Stimulated activated CD4-positive, alpha-beta T cell treated with anti-CD3 and anti-CD28 coated beads, Interleukin-15, amount 100 ng/mL, for 24 hours (primary cell): ENCODE results near the gene CEP250.
A peak's percentile ranks its signal among the peaks of the same experiment; 100 is the strongest.

ENCODE experiments used
- DNase-seq: peaks from one replicate; pipeline ENCODE4 v3.0.0-alpha.2; 2020

Gene CEP250

GRCh38 chr20:35458388-35458787 is 3.0 kb downstream of the CEP250 start:
- DNase-seq, result no peak

DNA sequence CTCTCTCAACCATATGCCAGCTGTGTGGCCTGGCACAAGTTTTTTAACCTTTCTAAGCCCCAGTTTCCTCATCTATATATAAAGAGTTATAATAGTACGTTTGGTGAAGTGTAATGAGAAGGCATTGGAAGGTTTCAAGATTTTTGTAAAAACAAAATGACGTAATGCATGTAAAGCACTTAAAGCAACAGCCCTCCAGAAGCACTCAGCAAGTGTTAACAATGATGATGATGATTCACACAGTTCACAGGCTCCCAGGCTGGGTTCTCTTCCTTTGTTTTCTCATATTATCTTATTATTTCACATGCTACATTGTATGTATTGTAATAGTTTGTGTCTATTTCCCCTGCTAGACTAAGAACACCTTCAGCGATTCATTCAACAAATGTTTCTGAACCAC is 6.2 kb downstream of the CEP250 start:
- no peak for DNase-seq

DNA sequence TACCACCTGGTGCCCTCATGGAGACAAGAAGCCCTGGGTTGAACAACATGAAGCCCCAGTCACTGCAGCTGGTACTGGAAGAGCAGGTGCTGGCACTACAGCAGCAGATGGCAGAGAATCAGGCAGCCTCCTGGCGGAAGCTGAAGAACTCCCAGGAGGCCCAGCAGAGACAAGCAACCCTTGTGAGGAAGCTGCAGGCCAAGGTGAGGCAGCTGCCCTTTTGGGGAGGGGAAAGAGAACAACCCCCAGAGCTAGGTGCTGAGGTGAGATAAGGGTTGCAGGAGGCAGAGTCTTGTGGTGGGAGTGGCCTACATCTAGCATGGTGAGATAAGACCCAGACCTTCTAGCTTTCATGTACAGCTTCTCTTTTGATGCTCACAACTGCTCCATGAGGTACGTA is 7.0 kb downstream of the CEP250 start:
- no peak for DNase-seq

GRCh38 chr20:35463455-35464300 is 8.3 kb downstream of the CEP250 start:
- DNase-seq, result peak; percentile 65

- no peak for DNase-seq
Observed at GRCh38 chr20:35465976-35466375, 10.6 kb downstream of the CEP250 start.

DNA sequence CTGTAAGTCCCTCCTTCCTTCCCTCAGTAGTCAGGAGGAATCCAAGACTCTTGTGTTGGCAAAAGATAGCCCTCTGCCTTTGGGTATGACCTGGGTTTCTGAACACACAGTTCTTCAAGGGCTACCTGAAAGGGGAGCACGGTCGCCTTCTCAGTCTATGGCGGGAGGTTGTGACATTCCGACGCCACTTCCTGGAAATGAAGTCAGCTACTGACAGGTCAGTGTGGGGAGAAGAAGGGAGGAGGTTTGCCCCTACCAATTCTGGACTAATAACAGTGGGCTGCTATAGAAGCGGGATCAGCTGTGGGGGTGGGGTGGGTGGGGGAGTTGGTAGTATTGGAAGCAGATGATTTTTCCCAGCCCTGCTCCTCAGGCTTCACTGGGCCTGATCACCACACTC is 11.5 kb downstream of the CEP250 start:
- no peak for DNase-seq

DNA sequence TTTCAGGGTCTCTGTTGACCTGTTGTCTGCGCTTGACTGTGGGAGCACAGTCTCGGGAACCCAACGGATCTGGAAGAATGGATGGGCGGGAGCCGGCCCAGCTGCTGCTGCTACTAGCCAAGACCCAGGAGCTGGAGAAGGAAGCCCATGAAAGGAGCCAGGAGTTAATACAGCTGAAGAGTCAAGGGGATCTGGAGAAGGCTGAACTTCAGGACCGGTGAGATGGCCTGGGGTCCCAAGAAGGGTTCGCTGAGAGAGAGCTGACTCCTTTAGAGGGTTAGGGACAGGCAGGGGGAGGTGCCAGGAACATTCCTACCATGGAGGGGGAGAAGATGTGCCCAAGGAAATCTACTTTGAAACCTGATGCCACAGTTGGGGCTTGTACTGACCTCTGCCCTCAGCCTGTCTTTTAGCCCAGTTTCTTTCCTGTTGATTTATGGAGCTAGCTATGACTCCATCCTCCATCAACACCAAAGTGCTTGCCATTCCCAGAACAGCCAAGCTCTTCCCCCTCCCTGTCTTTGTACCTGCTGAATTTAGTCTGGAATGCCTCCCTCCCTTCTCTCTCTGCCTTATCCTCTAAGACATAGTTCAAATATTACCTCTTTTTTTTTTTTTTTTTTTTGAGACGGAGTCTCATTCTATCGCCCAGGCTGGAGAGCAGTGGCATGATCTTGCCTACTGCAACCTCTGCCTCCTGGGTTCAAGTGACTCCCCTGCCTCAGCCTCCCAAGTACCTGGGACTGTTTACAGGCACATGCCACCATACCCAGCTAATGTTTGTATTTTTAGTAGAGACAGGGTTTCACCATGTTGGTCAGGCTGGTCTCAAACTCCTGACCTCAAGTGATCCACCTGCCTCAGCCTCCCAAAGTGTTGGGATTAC is 12.2 kb downstream of the CEP250 start:
- DNase-seq, result no peak

DNA sequence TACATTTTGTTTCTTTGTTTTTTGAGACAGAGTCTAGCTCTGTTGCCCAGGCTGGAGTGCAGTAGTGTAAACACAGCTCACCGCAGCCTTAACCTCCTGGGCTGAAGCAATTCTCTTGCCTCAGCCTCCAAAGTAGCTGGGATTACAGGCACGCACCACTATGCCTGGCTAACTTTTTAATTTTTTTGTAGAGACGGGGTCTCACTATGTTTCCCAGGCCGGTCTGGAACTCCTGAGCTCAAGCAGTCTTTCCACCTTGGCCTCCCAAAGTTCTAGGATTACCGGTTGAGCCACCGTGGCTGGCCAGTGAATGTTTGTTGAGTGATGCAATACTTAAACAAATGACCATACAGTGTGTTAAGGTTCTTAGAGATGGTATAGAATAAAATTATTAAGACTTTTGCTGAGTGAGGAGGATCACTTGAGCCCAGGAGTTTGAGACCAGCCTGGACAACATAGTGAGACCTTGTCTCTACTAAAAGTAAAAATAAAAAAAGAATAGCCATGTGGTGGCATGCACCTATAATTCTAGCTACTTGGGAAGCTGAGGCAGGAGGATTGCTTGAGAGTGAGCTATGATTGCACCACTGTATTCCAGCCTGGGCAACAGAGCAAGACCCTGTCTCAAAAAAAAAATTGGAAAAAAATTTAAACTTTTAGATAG is 13.4 kb downstream of the CEP250 start:
- no peak for DNase-seq

- no peak for DNase-seq
Observed at GRCh38 chr20:35472209-35472608, 16.8 kb downstream of the CEP250 start.

DNA sequence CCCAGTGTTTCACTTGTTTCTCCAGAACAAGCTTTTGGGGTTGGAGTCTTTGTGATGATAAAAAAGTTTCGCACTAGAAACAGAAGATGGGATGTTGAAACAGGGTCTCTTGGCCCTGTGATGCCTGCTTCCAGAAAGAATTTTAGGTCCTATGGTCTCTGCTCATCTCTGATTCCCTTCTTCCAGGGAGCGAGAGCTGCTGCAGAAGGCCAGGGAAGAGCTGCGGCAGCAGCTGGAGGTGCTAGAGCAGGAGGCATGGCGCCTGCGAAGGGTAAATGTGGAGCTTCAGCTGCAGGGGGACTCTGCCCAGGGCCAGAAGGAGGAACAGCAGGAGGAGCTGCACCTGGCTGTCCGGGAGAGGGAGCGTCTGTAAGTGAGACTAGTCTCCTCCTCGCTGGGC is 18.3 kb downstream of the CEP250 start:
- DNase-seq, result no peak

- no peak for DNase-seq
Observed at GRCh38 chr20:35474303-35474871, 19.0 kb downstream of the CEP250 start.

DNA sequence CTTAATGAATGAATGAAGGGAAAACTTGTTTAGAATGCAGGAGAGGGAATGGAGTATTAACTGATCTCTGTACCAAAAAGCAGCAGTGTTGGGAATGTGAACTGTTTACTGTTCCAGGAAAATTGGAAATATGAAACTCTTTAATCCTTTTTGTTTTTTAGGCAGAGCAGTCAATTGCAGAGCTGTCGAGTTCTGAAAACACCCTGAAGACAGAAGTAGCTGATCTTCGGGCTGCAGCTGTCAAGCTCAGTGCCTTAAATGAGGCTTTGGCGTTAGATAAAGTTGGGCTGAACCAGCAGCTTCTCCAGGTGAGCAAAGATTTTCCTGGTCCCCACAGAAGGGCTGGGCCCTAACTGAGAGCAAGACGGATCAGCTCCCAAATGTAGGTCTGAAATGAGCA is 20.9 kb downstream of the CEP250 start:
- DNase-seq, result no peak

DNA sequence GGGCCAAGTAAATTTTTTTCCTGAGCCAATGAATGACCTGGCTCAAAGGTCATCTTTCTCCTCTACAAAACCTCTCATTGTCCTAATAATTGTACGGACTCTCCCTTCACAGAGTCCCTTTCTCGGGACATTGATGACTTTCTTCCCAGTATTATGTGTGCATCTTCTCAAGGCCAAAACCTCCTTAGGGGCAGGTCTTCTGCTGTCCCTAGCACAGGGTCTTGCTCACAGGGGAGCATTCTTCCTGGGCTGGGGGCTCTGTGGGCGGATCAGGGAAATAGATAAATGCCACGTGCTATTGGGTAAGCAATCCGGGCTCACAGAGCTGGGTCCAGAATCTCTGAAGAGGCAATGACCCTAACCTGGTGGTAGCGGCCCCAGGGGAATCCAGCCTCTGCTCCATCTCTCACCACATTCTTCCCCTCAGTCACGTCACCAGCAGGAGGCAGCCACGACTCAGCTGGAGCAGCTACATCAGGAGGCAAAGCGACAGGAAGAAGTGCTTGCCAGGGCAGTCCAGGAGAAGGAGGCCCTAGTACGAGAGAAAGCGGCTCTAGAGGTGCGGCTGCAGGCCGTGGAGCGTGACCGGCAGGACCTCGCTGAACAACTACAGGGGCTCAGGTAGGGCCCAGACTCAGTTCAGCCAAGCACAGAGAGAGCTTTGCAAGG is 23.5 kb downstream of the CEP250 start:
- peak; percentile 10 for DNase-seq

DNA sequence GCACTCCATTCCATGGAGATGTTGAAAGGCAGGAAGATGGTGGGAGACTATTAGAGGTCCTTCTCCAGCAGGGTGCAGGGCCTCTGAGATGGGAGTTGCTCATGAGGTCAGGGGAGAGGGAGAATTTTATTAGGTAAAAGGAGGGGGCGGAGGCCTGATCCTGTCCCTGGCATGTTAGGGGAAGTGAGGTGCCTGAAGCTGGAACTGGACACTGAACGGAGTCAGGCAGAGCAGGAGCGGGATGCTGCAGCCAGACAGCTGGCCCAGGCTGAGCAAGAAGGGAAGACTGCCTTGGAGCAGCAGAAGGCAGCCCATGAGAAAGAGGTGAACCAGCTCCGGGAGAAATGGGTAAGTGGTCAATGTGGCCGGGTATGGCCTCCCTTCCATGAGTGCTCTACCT is 24.4 kb downstream of the CEP250 start:
- DNase-seq, result no peak

DNA sequence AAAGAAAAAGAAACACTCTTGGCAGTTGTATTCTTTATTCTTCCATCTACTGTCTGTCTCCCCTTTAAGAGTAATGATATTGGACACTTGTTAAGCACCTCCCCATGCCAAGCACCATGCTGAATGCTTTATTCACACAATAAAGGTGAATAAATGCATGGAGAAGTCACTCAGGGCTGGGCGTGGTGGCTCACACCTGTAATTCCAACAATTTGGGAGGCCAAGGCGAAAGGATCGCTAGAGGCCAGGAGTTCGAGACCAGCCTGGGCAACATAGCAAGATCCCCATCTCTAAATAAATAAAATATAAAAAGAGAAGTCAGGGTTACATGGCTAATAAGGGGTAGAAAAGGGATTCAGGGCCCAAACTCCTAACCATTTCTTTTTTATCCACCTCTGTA is 32.1 kb downstream of the CEP250 start:
- DNase-seq, result no peak

GRCh38 chr20:35489717-35490116 is 34.3 kb downstream of the CEP250 start:
- DNase-seq, result no peak

- peak; percentile 64 for DNase-seq
Observed at GRCh38 chr20:35490736-35491181, 35.4 kb downstream of the CEP250 start.

- DNase-seq, result no peak
Observed at GRCh38 chr20:35491823-35492222, 36.4 kb downstream of the CEP250 start.

- DNase-seq, result no peak
Observed at GRCh38 chr20:35492352-35492751, 37.0 kb downstream of the CEP250 start.

DNA sequence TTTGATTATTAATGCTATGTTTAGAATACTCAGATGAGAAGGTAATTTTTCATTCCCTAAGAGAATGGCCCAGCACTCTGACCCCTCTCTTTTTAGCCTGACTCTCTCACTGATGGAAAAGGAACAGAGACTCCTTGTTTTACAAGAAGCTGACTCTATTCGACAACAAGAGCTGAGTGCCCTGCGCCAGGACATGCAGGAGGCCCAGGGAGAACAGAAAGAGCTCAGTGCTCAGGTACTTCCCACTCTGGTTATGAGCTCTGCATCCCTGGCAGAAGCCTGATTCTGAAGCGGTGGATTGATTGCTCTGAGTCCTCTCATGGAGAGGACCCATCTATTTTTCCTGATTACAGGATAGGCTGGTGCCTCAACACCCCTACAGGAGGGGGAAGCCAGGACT is 41.1 kb downstream of the CEP250 start:
- DNase-seq, result no peak

DNA sequence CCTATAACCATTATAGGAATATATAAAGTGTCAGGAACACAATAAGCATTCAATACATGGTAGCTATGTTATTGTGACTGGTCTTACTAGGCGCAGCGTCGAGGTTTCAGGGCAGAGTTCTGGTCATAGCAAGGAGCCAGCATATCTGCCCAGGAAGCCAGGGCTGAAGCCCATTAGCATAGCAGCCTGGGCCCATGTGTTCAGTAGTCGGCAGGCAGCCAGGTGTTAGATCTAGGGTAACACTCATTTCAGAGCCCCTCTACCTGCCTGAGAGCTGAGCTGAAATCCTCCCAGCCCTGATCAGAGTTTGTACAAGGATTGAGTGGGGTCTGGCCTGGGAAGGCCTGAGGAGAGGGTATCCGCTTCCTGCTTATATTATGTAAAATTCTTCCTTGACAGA is 41.9 kb downstream of the CEP250 start:
- no peak for DNase-seq

GRCh38 chr20:35497780-35498189 is 42.4 kb downstream of the CEP250 start:
- DNase-seq, result no peak

DNA sequence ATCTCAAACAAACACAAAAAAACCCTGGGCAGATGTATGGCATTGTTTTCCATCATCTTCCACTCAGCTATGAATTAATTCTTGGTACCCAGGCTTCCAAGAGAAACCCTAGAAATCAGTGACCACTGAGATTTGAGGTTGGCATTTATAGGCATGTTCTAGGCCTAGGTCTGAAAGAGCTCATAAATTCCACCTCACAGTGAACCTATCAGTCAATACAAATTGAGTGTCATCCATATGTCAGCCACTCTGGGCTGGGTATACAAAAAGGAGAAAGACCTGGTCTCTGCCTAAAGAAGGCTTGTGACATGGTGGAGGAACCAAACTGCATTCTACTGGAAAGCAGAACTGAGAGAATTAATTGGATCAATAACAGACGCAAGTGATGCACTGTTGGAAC is 43.9 kb downstream of the CEP250 start:
- DNase-seq, result no peak
